Measurements from ENCODE around the gene WDR45B. TPM values are rescaled to one million over a fixed set of nuclear protein-coding genes. Genes with fewer than 3 reads are reported as not detected.

WDR45B gene
- total RNA-seq, 1 experiment from 2014 or later, result 110 TPM

DNA sequence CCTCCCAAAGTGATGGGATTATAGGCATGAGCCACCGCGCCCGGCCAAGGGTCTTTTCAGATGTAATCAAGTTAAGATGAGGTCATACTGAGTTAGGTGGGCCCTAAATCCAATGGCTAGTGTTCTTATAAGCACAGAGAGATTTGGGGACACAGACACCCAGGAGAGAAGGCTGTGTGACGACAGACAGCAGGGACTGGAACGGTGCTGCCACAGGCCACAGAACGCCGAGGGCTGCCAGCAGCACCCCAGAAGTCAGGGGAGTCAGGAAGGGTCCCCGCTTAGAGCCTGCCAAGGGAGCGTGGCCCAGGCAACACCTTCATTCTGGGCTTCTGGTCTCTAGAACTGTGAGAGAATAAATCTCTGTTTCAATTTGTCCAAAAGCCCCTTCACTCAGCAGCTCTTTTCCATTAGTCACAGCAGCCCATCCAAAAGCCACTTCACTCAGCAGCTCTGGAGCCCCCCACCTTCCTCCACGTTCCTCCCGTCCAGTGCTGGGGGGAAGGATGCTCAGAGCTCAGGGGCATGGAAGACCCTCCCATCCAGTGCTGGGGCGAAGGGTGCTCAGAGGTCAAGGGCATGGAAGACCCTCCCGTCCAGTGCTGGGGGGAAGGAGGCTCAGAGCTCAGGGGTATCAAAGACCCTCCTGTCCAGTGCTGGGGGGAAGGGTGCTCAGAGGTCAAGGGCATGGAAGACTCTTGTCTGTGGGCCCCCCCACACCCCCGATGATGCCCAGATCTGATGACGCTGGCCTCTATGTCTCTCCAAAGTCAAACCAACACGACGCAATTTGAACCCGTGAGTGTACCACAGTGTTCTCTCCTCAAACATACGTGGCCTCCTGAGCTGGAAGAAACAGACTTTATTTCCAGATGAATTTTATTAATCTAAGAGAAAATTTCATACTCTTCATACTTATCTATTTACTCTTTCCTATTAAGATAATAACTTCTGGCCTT, 38.4 kb upstream of the WDR45B start:
- H3K4me1 Mint-ChIP-seq, result 0 out of 4 replicates have a peak, but pooled peaks cover 0 to 2% of the 10 kb centered on the region in 2 experiments
- H3K27ac Mint-ChIP-seq, result no peak overlapping the region; a peak in 1 of 7 replicates
- H3K9me3 Mint-ChIP-seq, result peaks cover 6 to 8% of the 10 kb centered on the region in 2 experiments
- no peaks in the 10 kb centered on the region for H3K4me1 ChIP-seq (ENCODE audit: insufficient read depth, low read length)
- TF ChIP-seq, protein P1, sequence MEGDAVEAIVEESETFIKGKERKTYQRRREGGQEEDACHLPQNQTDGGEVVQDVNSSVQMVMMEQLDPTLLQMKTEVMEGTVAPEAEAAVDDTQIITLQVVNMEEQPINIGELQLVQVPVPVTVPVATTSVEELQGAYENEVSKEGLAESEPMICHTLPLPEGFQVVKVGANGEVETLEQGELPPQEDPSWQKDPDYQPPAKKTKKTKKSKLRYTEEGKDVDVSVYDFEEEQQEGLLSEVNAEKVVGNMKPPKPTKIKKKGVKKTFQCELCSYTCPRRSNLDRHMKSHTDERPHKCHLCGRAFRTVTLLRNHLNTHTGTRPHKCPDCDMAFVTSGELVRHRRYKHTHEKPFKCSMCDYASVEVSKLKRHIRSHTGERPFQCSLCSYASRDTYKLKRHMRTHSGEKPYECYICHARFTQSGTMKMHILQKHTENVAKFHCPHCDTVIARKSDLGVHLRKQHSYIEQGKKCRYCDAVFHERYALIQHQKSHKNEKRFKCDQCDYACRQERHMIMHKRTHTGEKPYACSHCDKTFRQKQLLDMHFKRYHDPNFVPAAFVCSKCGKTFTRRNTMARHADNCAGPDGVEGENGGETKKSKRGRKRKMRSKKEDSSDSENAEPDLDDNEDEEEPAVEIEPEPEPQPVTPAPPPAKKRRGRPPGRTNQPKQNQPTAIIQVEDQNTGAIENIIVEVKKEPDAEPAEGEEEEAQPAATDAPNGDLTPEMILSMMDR (conservative IDR thresholded peaks at IDR 0.05), result no peak
- peaks cover 0 to 3% (median 0%) of the 10 kb centered on the region in 3 experiments; a peak in 2 of 7 replicates for H3K36me3 Mint-ChIP-seq (ENCODE audit: insufficient read depth in 1 of 3, low read depth in 3 of 3)
- H3K23ac ChIP-seq (ENCODE audit: insufficient read length, low read depth, low read length), result no peak overlapping the region
- H3K9ac ChIP-seq (ENCODE audit: extremely low read depth, insufficient read length, low read length), result no peak overlapping the region
- H4K20me1 ChIP-seq (ENCODE audit: control insufficient read depth, insufficient read depth, insufficient read length), result no peaks in the 10 kb centered on the region
- no peak overlapping the region for H3K14ac ChIP-seq (ENCODE audit: insufficient read depth, low read length)
- H2BK12ac ChIP-seq (ENCODE audit: insufficient read length, low read depth, low read length), result no peak overlapping the region
- no peak overlapping the region for H2BK5ac ChIP-seq (ENCODE audit: insufficient read length, low read length)
- no peak overlapping the region for H3K4ac ChIP-seq (ENCODE audit: low read depth, low read length)
- no peak overlapping the region for H2BK15ac ChIP-seq (ENCODE audit: low read depth, low read length)
- H2BK120ac ChIP-seq (ENCODE audit: low read depth, low read length, poor library complexity, severe bottlenecking), result no peak overlapping the region
- H3K79me1 ChIP-seq (ENCODE audit: insufficient read depth, low read depth, low read length, poor library complexity, severe bottlenecking), result no peaks in the 10 kb centered on the region
- H3K18ac ChIP-seq (ENCODE audit: insufficient read length, low read depth, low read length), result no peak overlapping the region
- H4K5ac ChIP-seq (ENCODE audit: insufficient read length, low read depth, low read length), result no peak overlapping the region
- H4K8ac ChIP-seq (replicated peaks; ENCODE audit: insufficient read length, low read depth, low read length), result no peak overlapping the region
- no peak overlapping the region for H2AK5ac ChIP-seq (ENCODE audit: insufficient read length, low read length)
- no peak overlapping the region for H4K91ac ChIP-seq (ENCODE audit: insufficient read length, low read depth, low read length)
- H3T11ph ChIP-seq (ENCODE audit: low read length), result no peak overlapping the region
- no CpG with 5 or more reads among the region's 19 CpGs for WGBS (ENCODE audit: extremely low coverage, insufficient read length, low lambda C conversion rate)
- no peak overlapping the region for H3K56ac ChIP-seq (ENCODE audit: insufficient read length, low read depth, low read length)
- no peaks in the 10 kb centered on the region for H3K79me2 ChIP-seq (ENCODE audit: insufficient read depth, low read length)
- no peak overlapping the region for H2BK20ac ChIP-seq (ENCODE audit: low read depth, low read length, poor library complexity, severe bottlenecking)
- no peak overlapping the region for H3K4me2 ChIP-seq (ENCODE audit: insufficient read depth, insufficient read length, low read length)
- no peak overlapping the region for H3K4me3 Mint-ChIP-seq
- H3K27ac ChIP-seq (ENCODE audit: insufficient read length, low read depth, low read length), result no peak overlapping the region
- no peaks in the 10 kb centered on the region; the same call in none of the 2 replicates for H3K27me3 Mint-ChIP-seq (ENCODE audit: low read depth)
- no peak overlapping the region for H2AFZ ChIP-seq (ENCODE audit: low read length)
- no peaks in the 10 kb centered on the region for H3K9me3 ChIP-seq (ENCODE audit: control insufficient read depth, low read depth, low read length)
- no peak for DNase-seq
- H3K23me2 ChIP-seq (ENCODE audit: insufficient read length, low read depth, low read length, poor library complexity, severe bottlenecking), result no peaks in the 10 kb centered on the region
- H3K27me3 ChIP-seq (ENCODE audit: insufficient read depth, low read length), result no peaks in the 10 kb centered on the region
